HAP-1 (cell line): ENCODE results near the gene B4GALNT4.

ENCODE experiments used
- DNase-seq, 2 experiments: peaks; one replicate each; pipeline ENCODE4 v3.0.0-alpha.2; 2016 to 2020; ENCODE audit warnings: low spot score in 2 of 2
- H3K27me3 ChIP-seq: fragments of 250-450 bp; sonication (Bioruptor Pico); 2 replicates; pipeline ENCODE4 v1.5.1; 2020; ENCODE audit warnings: low read depth, mild to moderate bottlenecking, moderate library complexity
- H3K36me3 ChIP-seq: fragments of 250-450 bp; sonication (Bioruptor Pico); replicated peaks from 2 replicates; pipeline ENCODE4 v1.5.1; 2020; ENCODE audit warnings: mild to moderate bottlenecking
- H3K4me1 ChIP-seq: fragments of 250-450 bp; sonication (Bioruptor Pico); 2 replicates; pipeline ENCODE4 v1.5.1; 2020; ENCODE audit warnings: mild to moderate bottlenecking
- H3K4me3 ChIP-seq: fragments of 250-450 bp; sonication (Bioruptor Pico); 2 replicates; pipeline ENCODE4 v1.5.1; 2020; ENCODE audit warnings: mild to moderate bottlenecking, moderate library complexity
- H3K9me3 ChIP-seq: fragments of 250-450 bp; sonication (Bioruptor Pico); 2 replicates; pipeline ENCODE4 v1.5.1; 2020; ENCODE audit warnings: mild to moderate bottlenecking, moderate library complexity
- in situ Hi-C: fragments of 300-500 bp; cut with MboI; formaldehyde crosslinking; loops from 3 replicates; pipeline ENCODE4 v1.14.3; 2020; ENCODE audit warnings: low sequenced_read_pairs, inconsistent platforms, mixed read lengths

The B4GALNT4 gene

DNA sequence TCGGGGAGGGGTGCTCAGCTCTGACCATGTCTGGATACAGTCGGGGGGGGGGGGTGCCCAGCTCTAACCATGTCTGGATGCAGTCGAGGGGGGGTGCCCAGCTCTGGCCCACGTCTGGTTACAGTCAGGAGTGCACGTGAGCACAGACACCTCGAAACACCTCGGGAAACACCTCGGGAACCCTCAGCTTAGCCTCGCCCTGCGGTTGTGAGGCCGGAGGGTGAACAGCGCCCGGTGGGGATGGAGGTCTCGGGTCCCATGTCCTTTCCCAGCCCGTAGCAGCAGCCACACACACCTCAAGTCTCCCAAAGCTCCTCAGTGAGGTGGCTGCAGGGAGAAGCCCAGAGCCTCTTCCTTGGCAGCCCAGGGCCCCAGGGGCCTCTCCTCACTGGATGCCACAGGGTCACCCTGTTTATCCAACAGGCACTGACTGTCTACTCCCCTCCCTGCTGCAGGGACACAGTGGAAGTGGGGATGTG lies 43.4 kb downstream of the B4GALNT4 start:
- Histone ChIP-seq H3K4me3 (no peak overlapping the region), H3K36me3 (no peaks in the 10 kb centered on the region), H3K4me1 (no peaks in the 10 kb centered on the region), H3K27me3 (peaks cover 22% of the 10 kb centered on the region), H3K9me3 (no peaks in the 10 kb centered on the region)
- DNase-seq, result no peak
- in situ Hi-C loops, result no loop called here

GRCh38 chr11:413120-414081 lies 44.1 kb downstream of the B4GALNT4 start:
- Histone ChIP-seq H3K4me3 (no peak overlapping the region), H3K36me3 (no peaks in the 10 kb centered on the region), H3K4me1 (no peaks in the 10 kb centered on the region), H3K9me3 (no peaks in the 10 kb centered on the region), H3K27me3 (peaks cover 27% of the 10 kb centered on the region)
- in situ Hi-C loops, result no loop called here
- DNase-seq, result no peak

GRCh38 chr11:414318-414857 lies 45.1 kb downstream of the B4GALNT4 start:
- no peaks in the 10 kb centered on the region for H3K4me1 ChIP-seq
- no peak overlapping the region for H3K4me3 ChIP-seq
- no peaks in the 10 kb centered on the region for H3K9me3 ChIP-seq
- peaks cover 27% of the 10 kb centered on the region for H3K27me3 ChIP-seq
- no peaks in the 10 kb centered on the region for H3K36me3 ChIP-seq
- no peak for DNase-seq
- in situ Hi-C loops, result no loop called here

DNA sequence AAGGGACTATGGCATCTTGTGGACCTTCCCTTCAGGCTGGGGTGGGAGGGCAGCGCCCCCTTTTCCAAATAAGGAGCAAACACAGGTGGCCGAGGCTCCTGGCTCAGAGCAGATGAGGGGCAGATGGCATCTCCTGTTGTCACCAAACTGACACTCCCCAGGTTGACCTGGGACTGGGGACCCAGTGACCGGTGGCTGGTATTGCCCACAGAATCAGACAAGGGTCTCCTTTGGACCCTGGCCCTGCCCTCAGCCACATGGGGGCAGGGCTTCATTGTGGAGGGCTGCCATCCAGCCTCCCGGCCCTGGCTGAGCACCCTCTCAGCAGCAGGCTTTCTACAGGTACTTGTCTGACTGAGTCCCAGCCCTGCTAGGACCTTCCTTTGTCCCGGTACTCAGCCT lies 46.3 kb downstream of the B4GALNT4 start:
- Histone ChIP-seq H3K9me3 (no peaks in the 10 kb centered on the region), H3K4me3 (no peak overlapping the region), H3K27me3 (peaks cover 27% of the 10 kb centered on the region), H3K36me3 (no peaks in the 10 kb centered on the region), H3K4me1 (no peaks in the 10 kb centered on the region)
- no peak for DNase-seq
- in situ Hi-C loops, result no loop called here

- H3K36me3 ChIP-seq, result no peaks in the 10 kb centered on the region
- in situ Hi-C loops, result no loop called here
- H3K9me3 ChIP-seq, result no peaks in the 10 kb centered on the region
- no peak overlapping the region for H3K4me3 ChIP-seq
- H3K4me1 ChIP-seq, result no peaks in the 10 kb centered on the region
- DNase-seq, result no peak
- H3K27me3 ChIP-seq, result peaks cover 27% of the 10 kb centered on the region
Observed at GRCh38 chr11:416051-416756, 46.9 kb downstream of the B4GALNT4 start.

DNA sequence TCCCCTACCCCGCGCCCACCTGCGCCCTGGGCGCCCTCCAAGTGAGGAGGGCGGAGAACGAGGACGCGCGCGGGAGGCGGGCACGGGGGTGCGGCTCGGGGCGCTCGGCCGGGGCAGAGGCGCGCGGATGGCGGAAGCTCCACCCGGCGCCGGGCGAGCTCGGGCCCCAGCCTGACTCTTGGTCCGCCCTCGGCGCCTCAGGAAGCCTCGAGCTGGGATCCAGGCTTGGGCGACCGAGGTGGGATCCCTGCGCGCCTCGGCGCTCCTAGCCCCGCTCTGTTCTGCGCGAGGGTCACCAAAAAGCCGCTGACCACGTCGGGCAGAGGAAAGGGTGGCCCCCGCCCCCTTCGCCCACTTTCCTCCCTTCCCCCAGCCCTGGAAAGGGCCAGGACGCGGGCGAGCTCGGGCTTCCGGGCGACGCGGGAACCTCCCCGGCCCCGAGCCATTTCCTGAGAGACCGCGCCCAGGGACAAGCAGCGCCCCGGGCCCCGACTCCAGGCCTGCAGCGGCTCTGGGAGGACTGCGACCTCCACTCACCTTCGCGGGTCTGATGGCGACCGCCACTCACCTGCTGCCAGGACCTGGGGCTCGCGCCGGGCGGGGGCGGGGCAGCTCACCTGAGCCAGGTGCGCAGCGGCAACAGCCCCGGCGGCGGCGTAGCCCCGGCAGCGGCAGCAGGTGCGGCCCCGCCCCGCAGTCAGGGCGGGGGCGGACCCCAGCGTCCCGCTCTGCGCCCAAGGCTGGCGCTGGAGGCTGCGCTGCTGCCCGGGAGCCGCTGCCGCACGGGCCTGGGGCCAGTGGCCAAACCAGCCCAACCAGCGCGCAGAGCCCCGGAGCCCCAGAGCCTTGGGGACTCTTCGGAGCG lies 47.7 kb downstream of the B4GALNT4 start:
- Histone ChIP-seq H3K36me3 (no peaks in the 10 kb centered on the region), H3K4me1 (no peaks in the 10 kb centered on the region), H3K4me3 (no peak overlapping the region), H3K9me3 (no peaks in the 10 kb centered on the region), H3K27me3 (peaks cover 27% of the 10 kb centered on the region)
- no peak for DNase-seq
- in situ Hi-C loops, result no loop called here

DNA sequence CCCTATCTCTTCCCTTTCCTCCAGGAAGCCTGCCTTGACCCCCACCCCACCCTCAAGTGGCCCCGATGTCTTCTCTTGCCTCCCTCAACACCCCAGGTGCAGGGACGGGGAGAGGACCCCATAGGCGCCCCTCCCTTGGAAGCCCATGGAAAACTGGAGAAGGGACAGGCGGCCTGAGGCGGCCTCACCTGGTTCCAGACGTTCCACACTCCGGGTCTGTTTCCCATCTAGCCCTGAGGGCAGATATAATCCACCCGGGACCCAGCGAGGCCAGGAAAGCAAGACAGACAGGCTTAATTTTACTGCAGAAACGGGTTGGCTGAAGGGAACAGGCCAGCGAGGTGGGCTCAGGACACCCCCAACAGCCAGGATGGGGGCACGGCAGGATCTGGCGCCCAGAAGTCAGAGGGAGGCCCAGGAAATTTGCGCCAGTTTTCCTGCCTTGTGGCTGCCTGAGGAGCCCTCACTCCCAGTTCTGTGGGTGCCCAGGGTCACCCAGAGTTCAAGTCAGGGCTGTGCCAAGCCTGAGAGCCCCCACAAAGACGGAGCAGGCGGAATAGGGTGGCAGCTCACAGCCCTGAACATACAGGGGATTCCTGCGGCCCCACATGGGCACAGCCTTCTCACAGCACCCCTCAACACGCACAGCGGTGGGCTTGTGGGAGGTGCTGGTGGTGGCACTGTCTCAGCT lies 48.5 kb downstream of the B4GALNT4 start:
- in situ Hi-C loops, result no loop called here
- no peaks in the 10 kb centered on the region for H3K4me1 ChIP-seq
- no peak for DNase-seq
- peaks cover 27% of the 10 kb centered on the region for H3K27me3 ChIP-seq
- H3K36me3 ChIP-seq, result no peaks in the 10 kb centered on the region
- no peak overlapping the region for H3K4me3 ChIP-seq
- H3K9me3 ChIP-seq, result no peaks in the 10 kb centered on the region

DNA sequence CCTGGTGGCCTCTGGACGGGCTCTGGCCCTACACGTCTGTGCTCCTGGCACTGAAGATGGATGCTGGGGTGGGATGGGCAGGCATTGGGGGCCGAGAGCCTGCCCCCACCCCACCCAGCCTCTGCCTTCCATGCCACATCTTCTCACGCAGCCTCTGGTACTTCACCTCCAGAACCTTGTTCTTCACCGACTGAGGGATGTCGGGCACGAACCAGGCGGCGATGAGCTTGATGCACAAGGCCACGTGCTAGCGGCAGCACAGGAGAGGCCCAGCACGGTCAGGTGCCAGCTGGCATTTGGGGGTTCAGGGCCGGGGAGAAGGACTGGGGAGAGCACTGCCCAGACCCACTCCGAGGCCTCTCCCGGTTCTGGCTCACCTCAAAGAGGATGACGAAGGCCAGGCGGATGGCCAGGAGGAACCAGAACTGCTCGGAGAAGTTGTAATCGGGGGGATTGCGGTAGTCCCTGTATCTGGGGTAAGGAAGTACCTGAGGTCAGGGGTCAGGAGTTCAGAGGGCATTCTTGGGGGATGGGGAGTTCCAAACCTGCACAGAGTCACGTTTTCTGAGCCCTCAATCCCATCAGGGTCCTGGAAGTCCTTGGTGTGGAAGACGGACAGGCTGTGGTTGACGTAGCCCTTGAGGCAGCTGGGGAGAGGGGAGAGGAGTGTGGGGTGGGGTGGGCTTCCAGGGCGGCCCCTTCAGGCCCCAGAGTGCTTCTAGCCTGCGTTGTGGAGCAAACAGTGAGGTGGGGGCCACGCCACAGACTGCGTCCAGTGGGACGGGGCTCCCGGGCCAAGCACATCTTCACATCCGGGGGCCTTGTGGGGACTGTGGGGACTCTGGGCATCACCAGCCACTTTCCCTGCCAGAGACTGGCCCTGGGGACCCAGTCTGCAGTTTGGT lies 49.3 kb downstream of the B4GALNT4 start:
- peaks cover 27% of the 10 kb centered on the region for H3K27me3 ChIP-seq
- in situ Hi-C loops, result no loop called here

GRCh38 chr11:419248-420005 lies 50.1 kb downstream of the B4GALNT4 start:
- Histone ChIP-seq H3K36me3 (no peaks in the 10 kb centered on the region), H3K4me1 (no peaks in the 10 kb centered on the region), H3K27me3 (peaks cover 27% of the 10 kb centered on the region), H3K4me3 (no peak overlapping the region), H3K9me3 (no peaks in the 10 kb centered on the region; the same call in 1 of the 2 replicates)
- no peak for DNase-seq
- in situ Hi-C loops, result no loop called here

More for the DNA sequence above, 49.3 kb downstream of the B4GALNT4 start:
- no peaks in the 10 kb centered on the region for H3K36me3 ChIP-seq
- H3K4me1 ChIP-seq, result no peaks in the 10 kb centered on the region
- no peak for DNase-seq
- no peak overlapping the region for H3K4me3 ChIP-seq
- H3K9me3 ChIP-seq, result no peaks in the 10 kb centered on the region

DNA sequence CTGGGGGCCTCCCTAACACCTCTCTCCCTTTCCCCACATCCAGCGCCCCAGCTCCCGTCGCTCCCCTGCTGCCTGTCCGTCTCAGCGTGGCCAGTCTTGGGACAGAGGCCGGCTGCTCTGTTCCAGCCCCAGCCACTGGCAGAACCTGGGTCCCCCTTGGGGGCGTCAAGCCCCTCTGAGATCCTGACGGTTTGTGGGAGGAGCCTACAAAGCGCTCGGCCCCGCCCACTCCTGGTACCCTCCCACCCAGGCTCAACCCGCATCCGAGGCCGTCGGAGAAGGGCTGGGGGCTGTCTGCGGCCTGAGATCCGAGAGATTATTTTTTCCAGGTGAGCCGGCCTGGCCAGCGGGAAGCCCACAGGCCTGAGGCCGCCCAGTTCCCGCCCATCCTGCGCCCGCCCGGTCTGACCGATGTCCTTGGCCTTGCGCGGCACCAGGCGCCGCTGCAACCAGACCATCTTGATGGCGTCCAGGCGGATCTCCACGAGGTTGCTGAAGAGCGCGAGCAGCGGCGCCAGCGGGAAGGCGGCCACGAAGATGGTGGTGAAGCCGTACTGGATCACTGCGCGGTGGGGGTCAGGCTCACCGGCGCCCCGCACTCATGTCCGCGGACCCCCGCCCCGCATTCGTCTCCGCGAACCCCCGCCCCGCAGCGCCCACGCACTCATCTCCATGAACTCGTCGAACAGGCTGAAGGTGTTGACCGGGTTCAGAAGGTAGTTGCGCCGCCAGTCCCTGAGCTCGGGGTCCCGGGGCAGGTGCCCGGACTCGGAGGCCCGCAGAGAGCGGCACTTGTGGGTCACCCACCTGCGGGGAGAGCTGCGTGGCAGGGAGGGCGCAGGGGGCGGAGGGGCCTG lies 51.0 kb downstream of the B4GALNT4 start:
- H3K36me3 ChIP-seq, result no peaks in the 10 kb centered on the region
- H3K27me3 ChIP-seq, result peaks cover 27% of the 10 kb centered on the region
- no peaks in the 10 kb centered on the region for H3K4me1 ChIP-seq
- no peak overlapping the region for H3K4me3 ChIP-seq
- no peak for DNase-seq
- H3K9me3 ChIP-seq, result no peaks in the 10 kb centered on the region; the same call in 1 of the 2 replicates
- in situ Hi-C loops, result no loop called here

DNA sequence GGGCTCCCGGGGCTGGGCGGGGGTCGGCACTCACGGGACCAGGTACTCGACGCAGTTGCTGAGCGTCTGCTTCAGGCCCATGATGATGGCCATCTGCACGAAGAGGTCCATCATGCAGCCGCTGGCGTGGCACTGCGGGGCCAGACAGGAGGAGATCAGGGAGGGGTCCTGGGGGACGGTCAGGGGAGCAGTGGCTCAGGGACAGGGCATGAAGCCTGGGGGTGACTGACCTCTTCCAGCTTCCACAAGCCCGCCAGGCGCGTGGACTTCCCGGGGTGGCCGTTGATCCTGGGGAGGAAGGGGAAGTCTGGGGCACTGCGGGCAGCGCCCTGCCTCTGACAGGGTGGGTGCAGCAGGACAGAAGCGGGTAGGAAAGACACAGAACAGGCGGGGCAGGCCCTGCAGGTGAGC lies 51.6 kb downstream of the B4GALNT4 start:
- in situ Hi-C loops, result no loop called here
- peaks cover 20% of the 10 kb centered on the region for H3K27me3 ChIP-seq
- H3K4me1 ChIP-seq, result no peaks in the 10 kb centered on the region
- H3K4me3 ChIP-seq, result no peak overlapping the region
- no peak for DNase-seq
- H3K9me3 ChIP-seq, result no peaks in the 10 kb centered on the region; the same call in 1 of the 2 replicates
- H3K36me3 ChIP-seq, result no peaks in the 10 kb centered on the region
